Esophagus (tissue), 2 donors: ENCODE results near the gene RND1. TPM values are rescaled to one million over a fixed set of nuclear protein-coding genes. Genes with fewer than 3 reads are reported as not detected.

Experiments
- H3K27ac ChIP-seq, 2 donors: one replicate each; pipeline ENCODE4 v1.5.1; 2013; ENCODE audit warnings: low read depth in 2 of 2, mild to moderate bottlenecking in 2 of 2, inconsistent platforms in 1 of 2, low read length in 1 of 2, moderate library complexity in 1 of 2
- H3K27me3 ChIP-seq, 2 donors: one replicate each; pipeline ENCODE4 v1.6.1; 2013; ENCODE audit warnings: low read length in 2 of 2, control low read depth in 1 of 2, mild to moderate bottlenecking in 1 of 2; ENCODE audit not compliant: insufficient read depth in 2 of 2, control insufficient read depth in 1 of 2
- H3K36me3 ChIP-seq, 2 donors: one replicate each; pipeline ENCODE4 v1.6.1; 2013; ENCODE audit warnings: low read length in 1 of 2; ENCODE audit not compliant: control insufficient read depth in 2 of 2, insufficient read depth in 2 of 2
- H3K4me1 ChIP-seq, 2 donors: one replicate each; pipeline ENCODE4 v1.6.1; 2013; ENCODE audit warnings: low read length in 1 of 2; ENCODE audit not compliant: control insufficient read depth in 2 of 2, insufficient read depth in 2 of 2
- H3K4me3 ChIP-seq, 2 donors: one replicate each; pipeline ENCODE4 v1.5.1; 2013; ENCODE audit warnings: low read length in 2 of 2, mild to moderate bottlenecking in 2 of 2, low read depth in 1 of 2, moderate library complexity in 1 of 2
- H3K9me3 ChIP-seq, 2 donors: one replicate each; pipeline ENCODE4 v1.6.1; 2013; ENCODE audit warnings: mild to moderate bottlenecking in 2 of 2, low read depth in 1 of 2, low read length in 1 of 2, moderate library complexity in 1 of 2; ENCODE audit not compliant: control insufficient read depth in 2 of 2, insufficient read depth in 1 of 2
- WGBS, 2 donors: extraction: QIAGEN DNeasy Blood & Tissue Kit; methylation state at CpG; one replicate each; pipeline ENCODE4 v1.1.7; 2013; 5-methylcytosine and 5-hydroxymethylcytosine counted together
- polyA plus RNA-seq, 2 donors: library from polyadenylated mRNA; stranded (reverse); fragments of 200-250 nt; gene quantifications; one replicate each; pipeline ENCODE4 v1.2.3, GENCODE V29; 2013
- donor health status: healthy with polysubstance abuse.
- donor health status: Bipolar disorder and iron deficiency.

The RND1 gene
- polyA plus RNA-seq, 2 donors: 2.6 to 3.9 TPM

GRCh38 chr12:48832321-48833060, 33.2 kb downstream of the RND1 start:
- no peak overlapping the region for H3K27ac ChIP-seq
- peaks cover 0 to 3% of the 10 kb centered on the region in 2 donors for H3K4me1 ChIP-seq
- WGBS, 2 donors: 89 to 90% methylated on average over 12 of the region's 12 CpGs
- H3K36me3 ChIP-seq: peaks cover 31 to 77% of the 10 kb centered on the region in 2 donors
- H3K9me3 ChIP-seq: no peaks in the 10 kb centered on the region
- H3K4me3 ChIP-seq: no peak overlapping the region
- no peaks in the 10 kb centered on the region for H3K27me3 ChIP-seq

GRCh38 chr12:48831257-48831656, 34.4 kb downstream of the RND1 start:
- H3K9me3 ChIP-seq: no peaks in the 10 kb centered on the region
- WGBS, 2 donors: 86 to 89% methylated on average over 6 of the region's 6 CpGs
- no peaks in the 10 kb centered on the region for H3K27me3 ChIP-seq
- H3K36me3 ChIP-seq: peaks cover 23 to 72% of the 10 kb centered on the region in 2 donors
- H3K4me3 ChIP-seq: no peak overlapping the region
- peaks cover 0 to 3% of the 10 kb centered on the region in 2 donors for H3K4me1 ChIP-seq
- H3K27ac ChIP-seq: no peak overlapping the region

- peaks cover 20 to 73% of the 10 kb centered on the region in 2 donors for H3K36me3 ChIP-seq
- 88% methylated on average over 16 of the region's 16 CpGs for WGBS, 2 donors
- peaks cover 0 to 3% of the 10 kb centered on the region in 2 donors for H3K4me1 ChIP-seq
- no peak overlapping the region for H3K4me3 ChIP-seq
- no peak overlapping the region for H3K27ac ChIP-seq
- H3K9me3 ChIP-seq: no peaks in the 10 kb centered on the region
- no peaks in the 10 kb centered on the region for H3K27me3 ChIP-seq
Measured at GRCh38 chr12:48828841-48829575, 36.7 kb downstream of the RND1 start.

GRCh38 chr12:48828293-48828692, 37.4 kb downstream of the RND1 start:
- Histone ChIP-seq H3K27me3 (no peaks in the 10 kb centered on the region), H3K36me3 (peaks cover 22 to 77% of the 10 kb centered on the region in 2 donors), H3K4me3 (no peak overlapping the region), H3K9me3 (no peaks in the 10 kb centered on the region), H3K27ac (no peak overlapping the region), H3K4me1 (peaks cover 0 to 3% of the 10 kb centered on the region in 2 donors)
- 31 to 60% methylated on average over 2 of the region's 2 CpGs for WGBS, 2 donors

- no peak overlapping the region for H3K4me3 ChIP-seq
- no peak overlapping the region for H3K27ac ChIP-seq
- no peaks in the 10 kb centered on the region for H3K9me3 ChIP-seq
- peaks cover 0 to 3% of the 10 kb centered on the region in 2 donors for H3K4me1 ChIP-seq
- 91 to 94% methylated on average over 17 of the region's 17 CpGs for WGBS, 2 donors
- H3K36me3 ChIP-seq: peaks cover 22 to 72% of the 10 kb centered on the region in 2 donors
- no peaks in the 10 kb centered on the region for H3K27me3 ChIP-seq
Measured at GRCh38 chr12:48827513-48828096, 38.1 kb downstream of the RND1 start.

- H3K9me3 ChIP-seq: no peaks in the 10 kb centered on the region
- no peak overlapping the region for H3K4me3 ChIP-seq
- H3K27me3 ChIP-seq: no peaks in the 10 kb centered on the region
- H3K4me1 ChIP-seq: peaks cover 0 to 5% of the 10 kb centered on the region in 2 donors
- WGBS, 2 donors: 80 to 84% methylated on average over 8 of the region's 8 CpGs
- peaks cover 18 to 66% of the 10 kb centered on the region in 2 donors for H3K36me3 ChIP-seq
- H3K27ac ChIP-seq: no peak overlapping the region
Measured at GRCh38 chr12:48827026-48827425, 38.6 kb downstream of the RND1 start.

GRCh38 chr12:48826209-48826855, 39.3 kb downstream of the RND1 start:
- Histone ChIP-seq H3K27ac (no peak overlapping the region), H3K36me3 (peaks cover 11 to 60% of the 10 kb centered on the region in 2 donors), H3K27me3 (no peaks in the 10 kb centered on the region), H3K4me3 (no peak overlapping the region), H3K4me1 (peaks cover 0 to 5% of the 10 kb centered on the region in 2 donors), H3K9me3 (no peaks in the 10 kb centered on the region)
- WGBS, 2 donors: 70 to 78% methylated on average over 15 of the region's 15 CpGs

GRCh38 chr12:48824905-48825304, 40.8 kb downstream of the RND1 start:
- WGBS, 2 donors: 93% methylated on average over 4 of the region's 4 CpGs
- Histone ChIP-seq H3K36me3 (peaks cover 9 to 45% of the 10 kb centered on the region in 2 donors), H3K27ac (no peak overlapping the region), H3K4me1 (peaks cover 0 to 5% of the 10 kb centered on the region in 2 donors), H3K9me3 (no peaks in the 10 kb centered on the region), H3K4me3 (no peak overlapping the region), H3K27me3 (no peaks in the 10 kb centered on the region)

DNA sequence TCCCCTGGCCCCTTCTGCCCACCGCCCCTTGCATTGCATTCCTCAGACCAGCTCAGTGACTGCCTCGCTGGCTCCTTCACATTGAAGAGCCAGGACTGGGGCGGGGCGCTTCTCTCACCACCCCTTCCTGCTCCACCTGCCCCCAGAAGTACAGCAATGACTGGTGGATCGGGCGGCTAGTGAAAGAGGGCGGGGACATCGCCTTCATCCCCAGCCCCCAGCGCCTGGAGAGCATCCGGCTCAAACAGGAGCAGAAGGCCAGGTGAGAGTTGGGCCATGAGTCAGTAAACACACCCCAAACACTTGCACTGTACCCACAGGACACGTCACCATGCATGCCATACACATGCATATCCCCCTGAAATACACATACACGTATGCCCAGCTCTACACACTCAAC, 41.6 kb downstream of the RND1 start:
- WGBS, 2 donors: 77 to 80% methylated on average over 12 of the region's 12 CpGs
- H3K27me3 ChIP-seq: no peaks in the 10 kb centered on the region
- H3K27ac ChIP-seq: no peak overlapping the region
- no peaks in the 10 kb centered on the region for H3K9me3 ChIP-seq
- H3K4me3 ChIP-seq: no peak overlapping the region
- peaks cover 6 to 38% of the 10 kb centered on the region in 2 donors for H3K36me3 ChIP-seq
- peaks cover under 1 to 5% of the 10 kb centered on the region in 2 donors for H3K4me1 ChIP-seq
